Measurements from ENCODE around the gene STING1. TPM values are rescaled to one million over a fixed set of nuclear protein-coding genes. Genes with fewer than 3 reads are reported as not detected.
A peak's percentile ranks its signal among the peaks of the same experiment; 100 is the strongest.

Gene STING1
- total and polyA plus RNA-seq, 2 of the 13 experiments (the other 11 are each of a cell fraction or from before 2014, with no cell fraction given): 1.3 to 4.4 TPM

GRCh38 chr5:139517683-139518564 lies 35.4 kb upstream of the STING1 start (continued):
- TF ChIP-seq ZNF639 (CRISPR knock-in tag; conservative IDR thresholded peaks at IDR 0.05) (peak; percentile 71), EED (CRISPR knock-in tag; IDR thresholded peaks at IDR 0.05) (peak; percentile 94), RBAK (CRISPR knock-in tag; IDR thresholded peaks at IDR 0.05) (peak; percentile 15; the same call in 1 of the 2 replicates), JARID2 (CRISPR knock-in tag; IDR thresholded peaks at IDR 0.05; ENCODE audit: insufficient replicate concordance) (peak; percentile 24), SETDB1 (CRISPR knock-in tag; IDR thresholded peaks at IDR 0.05; ENCODE audit: borderline replicate concordance) (no peak), ZNF124 (CRISPR knock-in tag; IDR thresholded peaks at IDR 0.05) (peak; percentile 98), ZNF3 (CRISPR knock-in tag; IDR thresholded peaks at IDR 0.05) (no peak), AKNA (CRISPR knock-in tag; IDR thresholded peaks at IDR 0.05; ENCODE audit: borderline replicate concordance) (0 out of 2 replicates have a peak, but pooled peaks have one; percentile 36), POLR2AphosphoS5 (IDR thresholded peaks at IDR 0.05; ENCODE audit: low read depth, low read length) (peak; percentile 71), ZNF772 (CRISPR knock-in tag; IDR thresholded peaks at IDR 0.05) (peak; percentile 88), EP300 (IDR thresholded peaks at IDR 0.05; ENCODE audit: low read depth in 2 of 2, low read length in 2 of 2) (no peak), EP300 (CRISPR knock-in tag; IDR thresholded peaks at IDR 0.05; ENCODE audit: borderline replicate concordance) (no peak), EHMT2 (IDR thresholded peaks at IDR 0.05; ENCODE audit: borderline replicate concordance, low read depth, low read length) (no peak), HNRNPL (IDR thresholded peaks at IDR 0.05; ENCODE audit: low read depth, low read length) (peak; percentile 32; the same call in 1 of the 2 replicates)
- TF ChIP-seq, protein P1, sequence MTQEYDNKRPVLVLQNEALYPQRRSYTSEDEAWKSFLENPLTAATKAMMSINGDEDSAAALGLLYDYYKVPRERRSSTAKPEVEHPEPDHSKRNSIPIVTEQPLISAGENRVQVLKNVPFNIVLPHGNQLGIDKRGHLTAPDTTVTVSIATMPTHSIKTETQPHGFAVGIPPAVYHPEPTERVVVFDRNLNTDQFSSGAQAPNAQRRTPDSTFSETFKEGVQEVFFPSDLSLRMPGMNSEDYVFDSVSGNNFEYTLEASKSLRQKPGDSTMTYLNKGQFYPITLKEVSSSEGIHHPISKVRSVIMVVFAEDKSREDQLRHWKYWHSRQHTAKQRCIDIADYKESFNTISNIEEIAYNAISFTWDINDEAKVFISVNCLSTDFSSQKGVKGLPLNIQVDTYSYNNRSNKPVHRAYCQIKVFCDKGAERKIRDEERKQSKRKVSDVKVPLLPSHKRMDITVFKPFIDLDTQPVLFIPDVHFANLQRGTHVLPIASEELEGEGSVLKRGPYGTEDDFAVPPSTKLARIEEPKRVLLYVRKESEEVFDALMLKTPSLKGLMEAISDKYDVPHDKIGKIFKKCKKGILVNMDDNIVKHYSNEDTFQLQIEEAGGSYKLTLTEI (CRISPR knock-in tag; conservative IDR thresholded peaks at IDR 0.05): no peak
- TF ChIP-seq, protein P2, sequence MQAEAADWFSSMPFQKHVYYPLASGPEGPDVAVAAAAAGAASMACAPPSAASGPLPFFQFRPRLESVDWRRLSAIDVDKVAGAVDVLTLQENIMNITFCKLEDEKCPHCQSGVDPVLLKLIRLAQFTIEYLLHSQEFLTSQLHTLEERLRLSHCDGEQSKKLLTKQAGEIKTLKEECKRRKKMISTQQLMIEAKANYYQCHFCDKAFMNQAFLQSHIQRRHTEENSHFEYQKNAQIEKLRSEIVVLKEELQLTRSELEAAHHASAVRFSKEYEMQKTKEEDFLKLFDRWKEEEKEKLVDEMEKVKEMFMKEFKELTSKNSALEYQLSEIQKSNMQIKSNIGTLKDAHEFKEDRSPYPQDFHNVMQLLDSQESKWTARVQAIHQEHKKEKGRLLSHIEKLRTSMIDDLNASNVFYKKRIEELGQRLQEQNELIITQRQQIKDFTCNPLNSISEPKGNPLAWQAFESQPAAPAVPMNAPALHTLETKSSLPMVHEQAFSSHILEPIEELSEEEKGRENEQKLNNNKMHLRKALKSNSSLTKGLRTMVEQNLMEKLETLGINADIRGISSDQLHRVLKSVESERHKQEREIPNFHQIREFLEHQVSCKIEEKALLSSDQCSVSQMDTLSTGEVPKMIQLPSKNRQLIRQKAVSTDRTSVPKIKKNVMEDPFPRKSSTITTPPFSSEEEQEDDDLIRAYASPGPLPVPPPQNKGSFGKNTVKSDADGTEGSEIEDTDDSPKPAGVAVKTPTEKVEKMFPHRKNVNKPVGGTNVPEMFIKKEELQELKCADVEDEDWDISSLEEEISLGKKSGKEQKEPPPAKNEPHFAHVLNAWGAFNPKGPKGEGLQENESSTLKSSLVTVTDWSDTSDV (CRISPR knock-in tag; IDR thresholded peaks at IDR 0.05): peak; percentile 45; the same call in 1 of the 2 replicates
- TF ChIP-seq, protein P3, sequence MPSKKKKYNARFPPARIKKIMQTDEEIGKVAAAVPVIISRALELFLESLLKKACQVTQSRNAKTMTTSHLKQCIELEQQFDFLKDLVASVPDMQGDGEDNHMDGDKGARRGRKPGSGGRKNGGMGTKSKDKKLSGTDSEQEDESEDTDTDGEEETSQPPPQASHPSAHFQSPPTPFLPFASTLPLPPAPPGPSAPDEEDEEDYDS (CRISPR knock-in tag; IDR thresholded peaks at IDR 0.05): peak; percentile 70; the same call in 1 of the 2 replicates

All from HepG2 (cell line).